ENCODE data around the gene CAMK2A.

Gene CAMK2A

DNA sequence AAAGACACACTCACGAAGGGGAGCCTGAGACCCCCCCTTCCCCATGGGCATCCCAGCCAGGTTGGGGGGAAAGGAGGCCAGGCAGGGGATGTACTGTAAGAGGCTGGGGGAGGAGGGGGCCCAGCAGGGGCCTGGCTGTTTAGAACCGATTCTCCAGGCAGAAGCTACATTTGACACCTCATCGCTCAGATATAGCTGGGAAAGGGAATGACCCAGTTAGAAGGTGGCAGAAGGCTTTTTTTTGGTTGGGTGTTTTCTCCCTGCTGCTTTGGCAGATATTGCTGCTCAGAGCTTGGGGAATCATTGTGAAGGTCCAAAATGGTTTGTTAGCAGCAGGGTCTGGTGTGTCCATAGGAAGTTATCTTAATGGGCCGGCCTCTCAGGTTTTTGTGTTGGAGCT is 117.0 kb downstream of the CAMK2A start:
- TF ChIP-seq, protein P1, sequence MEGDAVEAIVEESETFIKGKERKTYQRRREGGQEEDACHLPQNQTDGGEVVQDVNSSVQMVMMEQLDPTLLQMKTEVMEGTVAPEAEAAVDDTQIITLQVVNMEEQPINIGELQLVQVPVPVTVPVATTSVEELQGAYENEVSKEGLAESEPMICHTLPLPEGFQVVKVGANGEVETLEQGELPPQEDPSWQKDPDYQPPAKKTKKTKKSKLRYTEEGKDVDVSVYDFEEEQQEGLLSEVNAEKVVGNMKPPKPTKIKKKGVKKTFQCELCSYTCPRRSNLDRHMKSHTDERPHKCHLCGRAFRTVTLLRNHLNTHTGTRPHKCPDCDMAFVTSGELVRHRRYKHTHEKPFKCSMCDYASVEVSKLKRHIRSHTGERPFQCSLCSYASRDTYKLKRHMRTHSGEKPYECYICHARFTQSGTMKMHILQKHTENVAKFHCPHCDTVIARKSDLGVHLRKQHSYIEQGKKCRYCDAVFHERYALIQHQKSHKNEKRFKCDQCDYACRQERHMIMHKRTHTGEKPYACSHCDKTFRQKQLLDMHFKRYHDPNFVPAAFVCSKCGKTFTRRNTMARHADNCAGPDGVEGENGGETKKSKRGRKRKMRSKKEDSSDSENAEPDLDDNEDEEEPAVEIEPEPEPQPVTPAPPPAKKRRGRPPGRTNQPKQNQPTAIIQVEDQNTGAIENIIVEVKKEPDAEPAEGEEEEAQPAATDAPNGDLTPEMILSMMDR (IDR thresholded peaks at IDR 0.05; ENCODE audit: borderline replicate concordance, insufficient read depth, low read depth, low read length) = no peak
- no peak overlapping the region for H3K4me3 ChIP-seq (ENCODE audit: low read depth, low read length)

DNA sequence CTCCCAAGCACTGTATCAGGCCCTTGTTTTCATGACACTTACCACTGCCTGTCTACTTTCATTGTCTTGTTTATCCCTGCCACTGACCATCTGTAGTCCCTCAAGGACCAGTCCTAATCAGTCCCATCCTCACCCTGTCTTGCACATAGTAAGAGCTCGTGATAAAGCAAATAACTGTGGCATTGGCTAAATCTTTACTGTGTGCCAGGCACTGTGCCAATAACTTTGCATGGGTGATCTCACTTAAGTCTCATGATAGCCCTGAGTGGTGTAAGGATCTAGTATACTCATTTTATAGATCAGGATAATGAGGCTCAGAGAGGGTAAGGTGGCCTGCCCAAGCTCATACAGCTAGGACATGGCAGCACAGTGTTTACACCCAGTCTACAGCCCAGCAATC is 117.4 kb downstream of the CAMK2A start:
- TF ChIP-seq, protein P1 (IDR thresholded peaks at IDR 0.05; ENCODE audit: borderline replicate concordance, insufficient read depth, low read depth, low read length) = no peak
- H3K4me3 ChIP-seq (ENCODE audit: low read depth, low read length) = no peak overlapping the region

Data from GM12875 (cell line).